Stimulated activated CD8-positive, alpha-beta memory T cell treated with anti-CD3 and anti-CD28 coated beads, Interleukin-15, amount 100 ng/mL, for 4 hours (primary cell): ENCODE data around the gene AMMECR1L.
"Not testable (repeated sequence)": the region's sequence is repeated elsewhere in the genome, so short reads cannot be mapped to it uniquely, and the experiment has no call there.

ENCODE experiments used
- DNase-seq, 2 donors: peaks; one replicate each; pipeline ENCODE4 v3.0.0-alpha.2; 2020; ENCODE audit warnings: low read depth in 2 of 2

AMMECR1L gene

DNA sequence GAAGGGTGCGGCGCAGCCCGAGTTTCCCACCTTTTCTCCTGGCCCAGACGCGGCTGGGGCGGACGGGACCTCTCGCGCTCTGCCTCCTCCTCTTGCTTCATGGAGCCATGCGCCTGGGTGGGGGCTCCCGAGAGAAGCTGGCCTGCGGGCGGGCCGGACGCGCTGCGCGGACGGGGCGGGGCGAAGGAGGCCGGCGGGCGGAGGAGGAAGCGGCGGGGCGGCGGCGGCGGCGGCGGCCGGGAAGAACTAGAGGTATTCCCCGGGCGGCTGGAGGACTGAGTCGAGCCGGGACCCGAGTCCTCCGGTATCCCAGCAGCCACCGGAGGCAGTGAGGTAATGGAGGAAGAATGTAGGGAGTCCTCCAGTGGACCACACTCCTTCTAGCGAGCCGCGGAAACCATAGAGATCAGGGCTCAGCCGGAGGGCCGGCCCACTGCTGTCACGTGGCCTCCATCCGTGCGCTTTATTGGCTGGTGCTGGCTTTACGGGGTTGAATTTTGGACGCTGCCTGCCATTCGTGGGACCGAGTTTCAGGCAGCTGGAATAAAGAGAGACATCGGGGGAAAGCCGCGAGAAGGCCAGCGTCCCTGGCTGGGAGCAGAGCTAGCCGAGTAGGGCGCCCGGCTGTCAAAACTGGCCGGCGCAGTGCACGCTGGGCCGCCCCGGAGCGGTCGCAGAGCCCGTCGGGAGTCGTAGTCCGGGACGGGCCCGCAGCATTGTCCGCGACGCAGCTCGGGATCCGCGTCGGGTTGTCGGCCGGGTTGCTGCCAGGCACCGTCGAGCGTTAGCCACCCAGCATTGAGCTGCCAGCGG, at the start of gene AMMECR1L:
Gene AMMECR1L, minus strand, starts transcription at position 177 of the 813 bp plus-strand sequence. CDS start 11,722 bp downstream, outside the sequence.
- DNase-seq = peak; percentile 48 to 55

DNA sequence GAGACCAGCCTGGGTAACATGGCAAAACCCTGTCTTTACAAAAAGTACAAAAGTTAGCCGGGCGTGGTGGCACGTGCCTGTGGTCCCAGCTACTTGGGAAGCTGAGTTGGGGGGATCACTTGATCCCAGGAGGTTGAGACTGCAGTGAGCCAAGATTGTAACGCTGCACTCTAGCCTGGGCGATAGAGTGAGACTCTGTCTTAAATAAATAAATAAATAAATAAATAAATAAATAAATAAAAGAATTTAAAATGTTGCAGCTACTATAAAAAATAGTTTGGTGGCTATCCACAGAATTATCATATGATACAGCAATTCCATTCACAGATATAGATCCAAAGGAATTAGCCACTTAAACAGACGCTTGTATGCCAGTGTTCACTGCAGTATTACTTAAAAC, 49.6 kb upstream of the AMMECR1L start:
- no peak for DNase-seq

DNA sequence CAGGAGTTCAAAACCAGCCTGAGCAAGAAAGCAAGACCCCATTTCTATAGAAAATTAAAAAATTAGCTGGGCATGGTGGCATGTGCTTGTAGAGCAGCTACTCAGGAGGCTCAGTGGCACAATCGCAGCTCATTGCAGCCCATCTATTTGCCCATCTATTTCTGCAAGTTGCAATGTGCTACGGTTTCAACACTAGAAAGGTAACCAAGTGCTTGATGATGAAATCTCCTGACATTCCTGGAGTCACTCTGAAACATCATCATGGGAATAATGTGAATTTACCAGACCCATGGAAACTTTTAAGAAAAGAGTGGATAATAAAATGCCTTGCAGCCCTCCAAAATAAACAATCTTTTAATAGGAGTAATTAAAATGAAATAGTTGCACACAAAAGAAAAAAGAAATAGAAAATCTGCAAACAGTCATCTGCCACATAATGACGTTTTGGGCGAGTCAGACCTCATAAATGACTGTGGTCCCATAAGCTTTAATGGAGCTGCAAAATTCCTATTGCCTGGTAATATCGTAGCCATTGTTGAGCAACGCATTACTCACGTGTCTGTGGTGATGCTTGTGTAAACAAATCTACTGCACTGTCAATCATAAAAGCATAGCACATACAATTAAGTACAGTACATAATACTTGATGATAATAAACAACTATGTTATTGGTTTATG, 46.6 kb upstream of the AMMECR1L start:
- DNase-seq = no peak

DNA sequence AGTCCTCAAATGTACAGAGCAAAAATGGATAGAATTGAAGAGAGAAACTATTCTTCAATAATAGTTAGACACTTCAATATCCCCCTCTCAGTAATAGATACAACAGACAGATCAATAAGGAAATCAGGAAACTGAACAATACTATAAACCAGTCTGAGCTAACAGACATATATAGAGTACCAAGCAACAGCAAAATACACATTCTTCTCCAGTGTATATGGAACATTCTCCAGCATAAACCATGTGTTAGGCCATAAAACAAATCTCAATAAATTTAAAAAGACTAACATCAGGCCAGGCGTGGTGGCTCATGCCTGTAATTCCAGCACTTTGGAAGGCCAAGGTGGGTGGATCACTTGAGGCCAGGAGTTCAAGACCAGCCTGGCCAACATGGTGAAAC, 43.7 kb upstream of the AMMECR1L start:
- DNase-seq = no peak

DNA sequence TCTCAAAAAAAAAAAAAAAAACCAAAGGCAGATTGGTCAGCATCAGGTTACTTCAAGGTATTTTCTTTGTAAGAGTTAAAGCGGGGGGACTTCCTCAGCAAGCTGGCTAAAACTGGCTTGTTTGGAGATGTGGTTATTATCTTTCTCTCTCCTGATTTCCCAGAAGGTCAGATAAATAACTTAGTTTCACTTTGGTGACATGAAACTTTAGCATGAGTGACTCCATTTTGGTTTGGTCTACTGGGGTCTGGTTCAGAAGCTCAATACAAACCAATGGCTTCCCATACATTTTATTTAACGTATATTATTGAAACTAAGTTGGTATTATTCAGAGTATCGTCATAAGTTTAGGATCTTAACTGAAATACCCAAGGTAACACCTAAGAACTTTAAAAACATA, 41.6 kb upstream of the AMMECR1L start:
- DNase-seq = no peak

DNA sequence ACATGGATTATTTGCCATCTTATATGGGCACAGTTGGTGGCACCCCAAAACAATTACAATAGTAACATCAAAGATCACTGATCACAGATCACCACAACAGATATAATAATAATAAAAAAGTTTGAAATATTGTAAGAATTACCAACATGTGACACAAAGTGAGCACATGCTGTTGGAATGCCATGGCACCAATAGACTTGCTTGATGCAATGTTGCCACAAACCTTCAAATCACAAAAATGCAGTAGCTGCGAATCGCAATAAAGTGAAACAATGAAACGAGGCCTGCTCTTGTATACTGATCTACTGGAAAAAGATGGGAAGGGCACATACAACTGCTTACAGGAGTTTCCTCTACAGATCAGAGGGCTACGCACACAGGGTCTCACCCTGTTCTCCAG, 32.2 kb upstream of the AMMECR1L start:
- DNase-seq = no peak

DNA sequence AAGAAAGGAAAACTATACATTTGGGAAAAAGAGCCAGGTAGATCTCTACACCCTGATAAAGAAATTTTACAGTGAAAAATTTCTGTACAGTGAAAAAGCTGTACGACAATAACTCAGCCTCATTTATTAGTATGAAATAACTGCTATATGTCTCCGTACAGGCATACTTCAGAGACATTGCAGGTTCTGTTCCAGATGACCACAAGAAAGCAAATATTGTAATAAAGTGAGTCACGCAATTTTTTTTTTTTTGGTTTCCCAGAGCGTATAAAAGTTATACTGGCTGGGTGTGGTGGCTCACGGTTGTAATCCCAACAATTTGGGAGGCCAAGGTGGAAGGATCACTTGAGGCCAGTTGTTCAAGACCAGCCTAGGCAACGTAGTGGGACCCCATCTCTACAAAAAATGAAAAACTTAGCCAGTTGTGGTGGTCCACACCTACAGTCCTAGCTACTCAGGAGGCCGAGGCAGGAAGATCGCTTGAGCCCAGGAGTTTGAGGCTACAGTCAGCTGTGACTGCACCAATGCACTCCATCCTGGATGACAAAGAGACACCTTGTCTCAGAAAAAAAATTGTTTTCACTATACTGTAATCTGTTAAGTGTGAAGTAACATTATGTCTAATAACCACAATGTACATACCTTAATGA, 28.2 kb upstream of the AMMECR1L start:
- DNase-seq = no peak

DNA sequence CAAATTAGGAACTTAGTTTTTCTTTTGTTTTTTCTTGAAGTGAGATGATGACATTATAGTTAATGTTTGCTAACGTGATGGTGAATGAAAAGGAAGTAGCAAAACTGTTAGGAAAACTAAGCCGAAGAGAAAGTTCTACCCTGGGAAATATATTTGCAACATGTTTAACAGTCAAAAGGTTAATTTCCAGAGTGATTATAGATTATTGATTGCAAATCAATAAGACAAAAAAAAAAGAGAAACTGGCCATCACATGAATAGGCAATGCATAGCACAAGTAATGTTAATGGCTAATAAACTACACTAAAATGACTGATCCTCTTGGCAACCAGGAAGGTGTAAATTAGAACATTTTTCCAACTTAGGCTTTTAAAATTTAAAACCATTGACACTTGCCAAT, 26.0 kb upstream of the AMMECR1L start:
- no peak for DNase-seq

DNA sequence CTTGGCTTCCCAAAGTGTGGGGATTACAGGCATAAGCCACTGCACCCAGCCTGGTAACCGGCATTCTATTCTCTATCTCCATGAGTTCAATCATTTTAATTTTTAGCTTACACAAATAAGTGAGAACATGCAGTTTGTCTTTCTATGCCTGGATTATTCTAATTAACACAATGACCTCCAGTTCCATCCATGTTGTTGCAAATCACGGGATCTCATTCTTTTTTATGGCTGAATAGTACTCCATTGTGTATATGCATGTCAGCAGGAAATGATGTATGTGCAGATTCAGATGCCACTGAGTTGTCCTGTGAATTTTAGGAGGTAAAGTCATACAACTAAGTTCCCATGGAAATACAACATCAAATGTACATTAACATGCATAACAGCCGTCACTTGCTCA, 24.7 kb upstream of the AMMECR1L start:
- DNase-seq = no peak

DNA sequence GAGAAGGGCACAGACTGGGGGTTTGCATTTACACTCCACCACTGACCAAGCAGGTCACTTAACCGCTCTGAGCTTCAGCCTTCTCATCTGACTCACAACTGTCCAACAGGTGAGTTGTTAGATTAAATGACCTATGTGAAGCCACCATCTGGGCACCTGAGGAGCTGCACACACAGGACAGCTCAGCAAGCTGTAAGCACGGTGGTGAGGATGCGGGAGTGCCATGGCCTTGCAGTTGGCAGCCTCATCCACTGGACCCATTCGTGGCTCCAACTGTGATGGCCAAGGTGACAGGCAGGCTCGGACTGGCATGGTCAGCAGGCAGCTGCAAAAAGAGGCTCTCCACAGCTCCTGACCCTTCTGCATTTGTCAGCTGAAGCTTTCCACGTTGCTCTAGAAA, 23.3 kb upstream of the AMMECR1L start:
- DNase-seq = no peak

DNA sequence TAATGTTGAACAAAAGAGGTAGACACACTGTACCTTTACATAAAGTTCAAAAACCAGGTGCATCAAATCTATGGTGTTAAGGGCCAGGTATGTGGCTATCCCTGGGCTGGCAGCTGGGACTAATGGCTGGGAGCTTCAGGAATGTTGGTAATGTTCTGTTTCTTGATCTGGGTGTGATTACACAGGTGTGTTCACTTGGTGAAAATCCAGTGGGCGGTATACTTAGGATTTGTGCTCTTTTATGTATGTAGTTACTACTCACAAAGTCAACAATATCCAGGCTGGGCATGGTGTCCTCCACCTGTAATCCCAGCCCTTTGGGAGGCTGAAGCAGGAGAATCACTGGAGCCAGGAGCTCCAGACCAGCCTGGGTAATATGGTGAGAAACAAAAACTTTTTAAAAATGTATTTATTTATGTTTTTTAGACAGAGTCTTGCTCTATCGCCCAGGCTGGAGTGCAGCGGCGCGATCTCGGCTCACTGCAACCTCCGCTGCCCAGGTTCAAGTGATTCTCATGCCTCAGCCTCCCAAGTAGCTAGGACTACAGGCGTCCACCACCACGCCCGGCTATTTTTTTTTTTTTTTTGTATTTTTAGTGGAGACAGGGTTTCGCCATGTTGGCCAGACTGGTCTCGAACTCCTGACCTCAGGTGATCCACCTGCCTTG, 22.1 kb upstream of the AMMECR1L start:
- not testable (repeated sequence) for DNase-seq

DNA sequence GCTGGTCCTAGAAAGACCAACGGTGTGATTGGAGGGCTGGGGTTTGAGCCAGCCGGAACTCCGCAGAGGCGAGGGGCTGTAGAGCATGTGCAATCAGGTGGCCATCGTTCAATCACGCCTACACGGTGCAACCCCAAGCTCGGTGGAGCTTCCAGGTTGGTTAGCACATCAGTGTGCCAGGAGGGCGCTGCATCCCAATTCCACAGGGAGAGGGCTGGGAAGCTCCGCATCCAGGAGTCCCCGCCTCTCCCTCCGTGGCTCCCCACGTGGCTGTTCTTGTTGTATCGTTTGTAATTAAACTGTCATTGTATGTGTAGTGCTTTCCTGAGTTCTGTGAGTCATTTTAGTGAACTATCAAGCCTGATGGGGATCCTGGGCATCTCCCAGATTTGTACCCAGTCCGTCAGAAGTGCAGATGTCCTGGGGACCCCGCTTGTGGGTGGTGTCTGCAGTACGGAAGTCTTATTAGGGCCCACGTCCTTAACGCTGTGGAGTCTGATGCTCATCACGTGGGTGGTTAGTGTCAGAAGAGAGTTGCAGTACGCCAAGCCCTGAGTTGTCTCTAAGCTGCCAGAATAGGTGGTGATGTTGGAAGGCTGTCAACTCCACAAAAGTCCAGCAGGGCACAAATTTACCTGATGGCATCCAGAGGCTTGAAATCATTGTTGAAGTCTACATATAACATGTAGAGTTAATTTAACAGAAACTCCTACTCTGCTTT, 20.6 kb upstream of the AMMECR1L start:
- DNase-seq = no peak

DNA sequence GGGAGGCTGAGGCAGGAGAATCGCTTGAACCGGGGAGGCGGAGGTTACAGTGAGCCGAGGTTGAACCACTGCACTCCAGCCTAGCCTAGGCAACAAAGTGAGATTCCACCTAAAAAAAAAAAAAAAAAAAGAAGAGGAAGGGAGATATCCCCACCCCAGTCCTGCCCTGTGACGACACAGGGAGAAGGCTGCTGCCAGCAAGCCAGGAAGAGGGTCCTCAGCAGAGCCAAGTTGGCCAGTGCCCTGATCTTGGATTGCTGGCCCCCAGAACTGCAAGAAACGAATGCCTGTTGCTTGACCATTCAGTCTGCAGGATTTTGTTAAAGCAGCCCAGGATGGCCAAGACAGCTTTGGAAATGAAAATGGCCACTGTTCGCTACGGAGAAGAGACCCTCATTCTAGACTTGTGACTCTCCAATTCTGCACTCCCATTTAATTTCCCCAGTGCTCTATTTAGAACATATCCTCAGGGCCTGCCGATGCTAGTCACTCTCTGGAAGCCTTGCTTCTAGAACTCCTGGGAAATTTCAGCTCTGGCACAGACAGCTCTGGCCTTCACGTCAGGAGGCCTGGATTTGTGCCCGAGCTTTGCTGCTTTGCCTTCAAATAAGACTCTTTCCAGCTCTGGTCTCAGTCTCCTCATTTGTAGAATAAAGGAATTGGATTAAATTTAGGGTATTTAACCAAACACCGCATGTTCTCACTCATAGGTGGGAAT, 15.7 kb upstream of the AMMECR1L start:
- DNase-seq = no peak

DNA sequence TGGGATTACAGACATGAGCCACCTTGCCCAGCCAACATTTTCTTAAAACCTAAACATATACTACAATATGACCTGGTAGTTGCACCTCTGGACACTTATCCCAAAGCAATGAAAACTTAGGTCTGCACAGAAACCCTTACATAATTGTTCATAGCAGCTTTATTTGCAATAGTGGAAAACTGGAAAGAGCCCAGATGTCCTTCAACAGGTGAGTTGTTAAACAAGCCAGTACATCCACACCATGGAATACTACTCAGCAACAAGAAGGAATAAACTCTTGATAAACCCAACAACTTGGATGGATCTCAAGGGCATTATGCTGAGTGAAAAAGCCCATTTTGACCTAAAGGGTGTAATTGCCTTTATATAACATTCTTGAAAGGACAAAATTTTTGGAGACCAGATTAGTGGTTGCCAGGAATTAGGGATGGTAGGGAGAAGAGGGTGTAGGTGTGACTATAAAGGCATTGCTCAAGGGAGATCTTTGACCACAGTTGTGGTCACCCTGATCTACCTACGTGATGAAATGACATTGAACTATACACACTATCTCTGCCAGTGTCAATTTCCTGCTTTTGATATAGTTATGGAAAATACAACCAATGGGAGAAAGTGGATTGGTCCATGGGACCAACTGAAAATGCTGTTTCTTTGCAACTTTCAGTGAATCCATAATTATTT, 11.9 kb upstream of the AMMECR1L start:
- no peak for DNase-seq

DNA sequence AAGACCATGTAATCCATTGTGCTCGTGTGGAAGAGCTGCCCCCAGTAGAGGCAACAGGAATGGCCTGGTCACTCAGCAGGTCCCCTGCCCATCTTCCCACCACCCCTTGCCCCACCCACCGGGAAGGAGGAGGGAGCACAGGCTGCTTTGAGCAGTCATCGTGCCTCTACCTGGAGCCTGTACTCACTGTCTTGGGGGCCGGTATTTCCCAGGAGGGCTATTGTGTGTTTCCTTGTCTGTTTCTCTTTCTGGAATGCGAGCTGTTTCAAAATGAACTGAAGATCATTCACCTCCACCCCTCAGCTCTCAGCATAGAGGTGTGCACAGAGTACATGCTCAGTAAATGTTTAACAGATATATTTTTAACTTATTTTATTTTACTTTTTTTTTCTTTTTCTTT, 7.7 kb upstream of the AMMECR1L start:
- no peak for DNase-seq

DNA sequence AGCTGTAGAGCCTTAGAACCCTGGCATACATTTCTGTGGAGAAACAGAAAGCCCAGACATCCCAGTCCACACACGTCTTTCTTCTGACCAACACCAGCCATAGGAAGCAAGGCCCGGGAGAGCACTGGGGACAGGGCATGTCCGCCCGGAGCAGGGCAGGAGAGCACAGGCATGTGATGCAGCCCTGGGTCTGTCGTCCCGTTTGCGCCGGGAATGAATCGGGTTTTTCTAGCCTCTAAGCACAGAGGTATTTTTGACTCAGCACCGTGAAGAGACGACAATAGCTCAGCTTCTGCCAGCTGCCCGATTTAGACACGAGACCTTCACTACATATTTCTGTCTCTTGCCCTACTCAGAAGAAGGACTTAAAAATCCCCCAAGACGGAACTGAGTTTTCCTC, 7.3 kb upstream of the AMMECR1L start:
- no peak for DNase-seq

DNA sequence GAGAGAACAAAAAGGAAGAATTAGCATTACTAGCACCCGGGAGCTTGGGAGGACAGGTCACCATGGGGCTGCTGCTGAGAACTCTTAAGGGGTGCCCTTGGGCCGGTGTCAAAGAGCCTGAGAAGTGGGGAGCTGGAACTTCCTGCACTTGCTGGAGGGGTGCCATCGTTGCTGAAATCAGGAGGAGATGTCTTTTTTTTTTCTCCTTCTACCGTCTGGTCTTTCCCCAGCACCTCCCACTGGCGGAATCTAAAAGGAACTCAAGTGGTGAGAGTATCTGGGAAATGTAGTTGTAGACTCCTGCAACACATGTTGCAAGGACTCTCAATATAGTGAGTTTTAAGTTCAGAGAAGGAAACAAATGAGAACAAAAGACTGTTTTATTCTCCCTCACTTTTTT, 6.1 kb upstream of the AMMECR1L start:
- DNase-seq = no peak

DNA sequence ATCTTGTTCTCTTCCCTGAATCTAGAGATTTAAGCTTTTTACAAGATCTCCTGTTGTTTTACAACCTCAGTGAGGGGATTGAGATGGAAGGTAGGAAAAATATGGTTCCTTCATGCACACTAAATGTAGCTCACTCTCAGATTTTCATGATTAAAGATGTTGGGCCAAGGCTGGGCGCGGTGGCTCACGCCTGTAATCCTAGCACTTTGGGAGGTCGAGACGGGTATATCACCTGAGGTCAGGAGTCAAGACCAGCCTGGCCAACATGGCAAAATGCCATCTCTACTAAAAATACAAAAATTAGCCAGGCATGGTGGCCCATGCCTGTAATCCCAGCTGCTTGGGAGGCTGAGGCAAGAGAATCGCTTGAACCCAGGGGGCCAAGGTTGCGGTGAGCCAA, 5.0 kb upstream of the AMMECR1L start:
- DNase-seq = not testable (repeated sequence)

DNA sequence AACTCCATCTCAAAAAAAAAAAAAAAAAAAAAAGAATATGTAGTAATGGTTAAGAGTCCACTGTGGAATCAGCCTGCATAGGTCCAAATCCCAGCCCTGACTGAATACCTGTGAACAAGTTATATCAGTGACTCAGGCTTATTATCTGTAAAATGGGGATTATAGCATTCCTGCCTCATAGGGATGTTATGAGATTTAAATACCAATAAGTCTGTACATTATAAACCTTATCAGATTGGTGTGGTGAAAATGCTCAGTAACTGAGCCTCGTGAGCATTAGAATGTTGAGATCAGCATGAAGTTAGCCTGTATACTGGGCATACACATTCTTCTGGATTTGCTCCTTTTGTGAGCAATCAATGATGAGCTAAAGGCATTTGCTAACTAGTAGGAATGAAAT, 3.0 kb upstream of the AMMECR1L start:
- no peak for DNase-seq

DNA sequence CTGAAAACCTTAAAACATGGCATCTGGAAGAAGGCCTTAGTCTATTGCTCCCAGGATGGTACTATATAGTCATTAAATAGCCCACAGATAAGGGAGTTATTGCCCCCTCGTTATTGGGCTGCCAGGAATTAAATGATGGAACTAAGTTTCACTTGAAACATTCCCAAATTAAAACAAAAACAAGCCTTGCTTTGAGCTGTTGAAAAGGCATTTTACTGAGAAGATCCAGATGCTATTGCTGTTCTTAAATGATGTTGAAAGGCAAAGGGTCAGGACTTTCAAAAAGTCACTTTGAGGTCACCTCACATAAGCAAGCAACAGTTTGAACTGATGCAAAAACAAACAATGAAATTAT, 2.0 kb upstream of the AMMECR1L start:
- DNase-seq = no peak
